Dermis microvascular lymphatic vessel endothelial cell (primary cell): ENCODE measurements around the gene POLK. TPM values are rescaled to one million over a fixed set of nuclear protein-coding genes. Genes with fewer than 3 reads are reported as not detected.
A peak's percentile ranks its signal among the peaks of the same experiment; 100 is the strongest.
"Not testable (repeated sequence)": the region's sequence is repeated elsewhere in the genome, so short reads cannot be mapped to it uniquely, and the experiment has no call there.

Experiments used
- DNase-seq, 2 donors: peaks; one replicate each; pipeline versions ENCODE4 v3.0.0 to v3.0.0-alpha.2; 2010; ENCODE audit warnings: low read depth in 2 of 2
- total RNA-seq: library from RNA; depleted of rRNA; stranded (reverse); fragments of >200 nt; gene quantifications from 2 replicates; pipeline ENCODE4 v1.2.1, GENCODE V29; 2014

Gene POLK
- total RNA-seq, 1 donor from 2014 or later: 22.0 TPM

DNA sequence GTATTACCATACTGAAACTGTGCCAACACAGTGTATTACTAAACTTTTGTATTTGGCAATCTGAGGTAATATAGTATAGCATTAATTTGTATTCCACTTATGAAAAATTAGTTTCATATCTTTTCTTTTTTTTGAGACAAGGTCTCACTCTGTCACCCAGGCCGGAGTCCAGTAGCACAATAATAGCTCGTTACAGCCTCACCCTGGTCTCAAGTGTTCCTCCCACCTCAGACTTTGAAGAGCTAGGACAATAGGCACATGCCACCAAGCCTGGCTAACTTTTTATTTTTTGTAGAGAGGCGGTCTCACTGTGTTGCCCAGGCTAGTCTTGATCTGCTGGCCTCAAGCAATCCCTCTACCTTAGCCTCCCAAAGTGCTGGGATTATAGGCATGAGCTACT, 36.1 kb downstream of the POLK start:
- no peak for DNase-seq

DNA sequence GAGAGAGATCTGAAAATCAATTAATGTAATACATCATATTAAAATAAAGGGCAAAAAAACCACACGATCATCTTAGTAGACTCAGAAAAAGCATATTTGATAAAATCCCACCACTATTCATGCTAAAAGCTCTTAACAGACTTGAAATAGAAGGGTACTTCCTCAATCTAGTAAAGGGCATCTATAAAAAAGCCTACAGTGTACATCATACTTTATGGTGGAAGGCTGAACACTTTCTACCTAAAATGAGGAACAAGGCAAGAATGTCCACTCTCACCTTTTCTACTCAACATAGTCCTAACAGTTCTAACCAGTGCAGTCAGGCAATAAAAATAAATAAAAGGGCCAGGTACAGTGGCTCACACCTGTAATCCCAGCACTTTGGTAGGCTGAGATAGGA, 38.9 kb downstream of the POLK start:
- no peak for DNase-seq

DNA sequence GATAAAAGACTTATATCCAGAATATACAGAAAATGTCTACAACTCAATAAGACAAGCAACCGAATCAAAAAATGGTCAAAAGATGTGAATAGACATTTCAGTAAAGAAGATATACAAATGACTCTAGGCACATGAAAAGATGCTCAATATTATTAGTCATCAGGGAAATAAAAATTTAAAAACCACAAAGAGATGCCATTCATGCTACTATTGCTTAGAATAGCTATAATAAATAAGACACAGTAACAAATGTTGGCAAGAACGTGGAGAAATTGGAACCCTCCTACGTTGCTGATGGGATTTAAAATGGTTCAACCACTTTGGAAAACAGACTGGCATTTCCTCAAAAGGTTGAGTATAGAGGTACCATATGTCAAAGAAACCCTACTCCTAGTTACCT, 39.8 kb downstream of the POLK start:
- no peak for DNase-seq

DNA sequence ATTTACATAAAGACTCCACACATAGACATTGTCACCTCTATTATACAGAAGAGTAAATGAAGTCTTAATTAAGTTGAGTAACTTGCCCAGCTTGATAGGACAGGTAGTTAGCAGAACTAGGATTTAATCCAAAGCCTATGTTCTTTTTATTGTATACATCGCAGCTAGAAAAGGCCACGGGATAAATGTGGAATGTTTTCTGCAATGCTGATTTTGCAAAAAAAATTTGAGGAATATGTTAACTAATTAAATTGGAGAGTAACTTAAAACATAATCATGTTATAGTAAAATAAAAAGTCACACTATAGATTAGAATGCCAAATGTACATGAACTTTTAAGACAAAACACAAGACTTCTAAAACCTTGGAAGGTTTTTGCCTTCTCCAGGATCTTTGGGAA, 41.1 kb downstream of the POLK start:
- no peak for DNase-seq

DNA sequence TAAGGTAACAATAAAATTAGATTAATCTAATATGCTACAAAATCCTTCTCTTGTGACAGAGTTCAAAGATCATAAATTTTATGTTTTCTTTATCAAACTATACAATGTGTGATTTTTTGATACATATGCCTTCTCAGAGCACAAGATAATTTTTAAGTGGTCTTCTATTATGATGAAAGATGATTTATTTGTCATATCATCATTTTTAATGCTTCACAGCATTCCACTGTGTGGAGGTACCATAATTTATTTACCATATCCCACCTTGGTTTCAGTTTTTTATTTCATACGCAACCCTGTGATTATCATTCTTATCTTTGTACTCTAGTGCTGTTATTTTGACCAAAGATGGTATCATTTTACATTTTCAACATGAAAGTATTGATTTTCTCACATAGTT, 41.7 kb downstream of the POLK start:
- no peak for DNase-seq

DNA sequence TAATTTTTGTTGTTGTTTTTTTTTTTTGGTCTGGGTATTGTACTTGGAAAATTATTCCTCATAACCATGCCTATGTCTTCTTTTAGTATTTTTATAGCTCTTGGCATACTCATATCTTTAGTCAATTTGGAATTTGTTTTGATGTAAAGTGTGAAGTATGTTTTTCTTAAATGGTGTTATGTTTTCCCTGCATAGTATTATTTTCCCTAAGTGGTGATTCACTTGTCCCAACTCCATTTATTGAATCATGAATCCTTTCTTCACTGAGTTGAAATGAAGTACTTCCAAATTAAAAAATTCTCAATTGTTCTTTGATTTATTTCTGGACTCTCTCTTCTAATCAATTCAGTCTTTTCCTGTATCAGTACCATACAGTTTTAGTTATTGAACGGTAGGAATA, 46.5 kb downstream of the POLK start:
- DNase-seq: peak; percentile 57 to 83

DNA sequence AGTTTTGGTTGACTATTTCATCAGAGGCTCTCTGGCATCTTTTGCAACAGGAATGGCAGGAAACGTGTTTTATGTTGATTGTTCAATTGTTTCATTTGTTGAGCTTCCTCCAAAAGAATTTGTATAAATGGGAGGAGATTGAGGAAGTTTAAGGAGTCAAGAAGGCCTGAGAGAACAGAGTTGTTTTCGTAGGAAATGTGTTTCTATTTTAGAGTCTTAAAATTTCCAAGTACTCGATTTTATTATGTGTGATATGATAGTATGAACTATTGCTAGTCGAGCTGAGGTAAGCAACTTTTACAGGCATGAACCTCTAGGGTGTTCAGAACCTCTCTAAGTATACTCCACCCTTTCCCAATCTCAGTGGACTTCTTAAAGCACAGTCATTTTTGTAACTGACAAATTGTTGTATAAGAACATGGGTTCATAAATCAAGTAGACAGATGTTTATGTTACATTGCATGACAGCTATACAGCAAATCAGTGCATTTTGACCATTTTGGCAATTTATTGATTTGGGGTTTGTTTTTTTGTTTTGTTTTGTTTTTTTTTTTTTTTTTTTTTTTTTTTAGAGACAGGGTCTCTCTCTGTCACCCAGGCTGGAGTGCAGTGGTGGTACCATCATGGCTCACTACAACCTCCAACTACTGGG, 47.4 kb downstream of the POLK start:
- DNase-seq: peak; percentile 62 to 91

DNA sequence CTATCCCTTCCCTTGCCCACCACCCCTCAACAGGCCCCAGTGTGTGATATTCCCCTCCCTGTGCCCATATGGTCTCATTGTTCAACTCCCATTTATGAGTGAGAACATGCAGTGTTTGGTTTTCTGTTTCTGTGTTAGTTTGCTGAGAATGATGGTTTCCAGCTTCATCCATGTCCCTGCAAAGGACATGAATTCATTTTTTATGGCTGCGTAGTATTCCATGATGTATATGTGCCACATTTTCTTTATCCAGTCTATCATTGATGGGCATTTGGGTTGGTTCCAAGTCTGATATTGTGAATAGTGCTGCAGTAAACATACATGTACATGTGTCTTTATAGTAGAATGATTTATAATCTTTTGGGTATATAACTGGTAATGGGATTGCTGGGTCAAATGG, 49.0 kb downstream of the POLK start:
- not testable (repeated sequence) for DNase-seq

DNA sequence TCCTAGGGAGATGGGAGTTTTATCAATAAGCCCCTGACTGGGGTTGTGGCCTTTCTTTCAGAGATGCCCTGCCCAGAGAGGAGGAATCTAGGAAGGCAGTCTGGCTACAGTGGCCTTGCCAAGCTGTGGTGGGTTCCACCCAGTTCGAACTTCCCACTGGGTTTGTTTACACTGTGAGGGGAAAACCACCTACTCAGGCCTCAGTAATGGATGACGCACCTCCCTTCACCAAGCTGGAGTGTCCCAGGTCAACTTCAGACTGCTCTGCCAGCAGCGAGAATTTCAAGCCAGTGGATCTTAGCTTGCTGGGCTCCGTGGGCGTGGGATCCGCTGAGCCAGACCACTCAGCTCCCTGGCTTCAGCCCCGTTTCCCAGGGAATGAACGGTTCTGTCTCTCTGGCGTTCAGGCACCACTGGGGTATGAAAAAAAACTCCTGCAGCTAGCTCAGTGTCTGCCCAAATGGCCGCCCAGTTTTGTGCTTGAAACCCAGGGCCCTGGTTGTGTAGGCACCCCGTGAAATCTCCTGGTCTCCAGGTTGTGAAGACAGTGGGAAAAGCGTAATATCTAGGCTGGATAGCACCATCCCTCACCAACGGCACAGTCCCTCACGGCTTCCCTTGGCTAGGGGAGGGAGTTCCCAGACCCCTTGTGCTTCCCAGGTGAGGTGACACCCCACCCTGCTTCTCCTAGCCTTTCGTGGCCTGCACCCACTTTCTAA, 54.5 kb downstream of the POLK start:
- peak in 1 of 2 donors; percentile 90 for DNase-seq

DNA sequence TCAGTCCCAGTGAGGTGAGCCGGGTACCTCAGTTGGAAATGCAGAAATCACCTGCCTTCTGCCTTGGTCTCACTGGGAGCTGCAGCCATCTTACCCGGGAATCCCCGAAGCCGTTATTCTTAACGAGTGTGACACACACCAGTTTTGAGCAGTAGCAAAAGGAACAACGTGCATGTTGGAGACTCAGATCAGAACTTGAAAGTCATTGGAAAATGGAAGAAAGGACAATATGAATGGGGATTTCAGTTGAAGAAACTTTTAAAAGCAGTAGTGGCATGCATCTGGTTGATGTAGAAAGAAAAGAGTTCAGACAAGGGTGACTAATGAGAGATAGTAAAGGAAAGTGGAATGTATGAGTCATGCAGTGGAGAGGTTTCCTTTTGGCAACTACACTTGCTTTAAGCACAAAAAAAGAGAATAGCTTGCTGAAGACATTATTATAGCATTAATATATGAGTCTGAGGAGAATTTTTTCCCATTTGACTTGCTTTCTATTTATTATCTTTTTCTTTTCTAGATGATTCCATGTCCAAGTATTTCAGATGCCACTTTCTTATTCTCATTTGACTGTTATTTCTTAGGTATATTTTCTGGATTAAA, 55.1 kb downstream of the POLK start:
- DNase-seq: peak; percentile 88 to 96

DNA sequence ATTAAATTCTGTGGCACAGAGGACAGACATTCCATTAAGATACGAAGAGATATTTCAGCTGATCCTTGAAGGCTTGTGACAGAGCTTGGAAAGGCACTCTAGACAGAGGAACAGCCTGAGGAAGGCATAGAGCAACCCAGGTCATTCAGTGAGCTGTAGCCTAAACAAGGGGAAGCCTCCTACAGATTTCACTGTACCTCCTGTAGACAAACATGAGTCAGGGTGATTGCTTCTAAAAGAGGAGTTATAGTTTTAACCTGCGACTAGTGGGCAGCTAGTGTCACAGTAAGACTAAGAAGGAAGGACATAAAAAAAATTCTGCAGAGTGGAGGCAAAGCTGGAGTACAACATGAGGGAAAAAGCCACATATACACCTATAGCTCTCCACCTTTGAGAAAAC, 56.0 kb downstream of the POLK start:
- DNase-seq: peak in 1 of 2 donors; percentile 58

DNA sequence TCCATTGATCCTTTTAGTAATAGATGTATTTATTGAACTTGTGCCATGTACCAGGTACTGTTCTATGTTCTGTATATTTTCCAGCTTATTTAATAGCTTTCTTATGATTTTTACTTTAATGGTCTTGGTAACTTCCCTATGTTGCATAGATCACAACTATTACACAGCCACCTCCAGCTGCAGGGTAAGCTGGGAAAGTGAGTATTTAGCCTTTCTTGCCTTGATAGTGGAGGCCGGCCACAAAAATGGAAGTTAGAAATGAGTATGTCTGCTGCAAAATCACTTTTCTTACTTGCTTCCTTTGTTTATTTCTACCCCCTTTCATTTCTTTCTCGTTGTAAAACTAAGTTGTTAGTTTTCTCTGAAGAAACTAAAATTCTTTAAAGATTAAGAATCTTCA, 56.5 kb downstream of the POLK start:
- no peak for DNase-seq

DNA sequence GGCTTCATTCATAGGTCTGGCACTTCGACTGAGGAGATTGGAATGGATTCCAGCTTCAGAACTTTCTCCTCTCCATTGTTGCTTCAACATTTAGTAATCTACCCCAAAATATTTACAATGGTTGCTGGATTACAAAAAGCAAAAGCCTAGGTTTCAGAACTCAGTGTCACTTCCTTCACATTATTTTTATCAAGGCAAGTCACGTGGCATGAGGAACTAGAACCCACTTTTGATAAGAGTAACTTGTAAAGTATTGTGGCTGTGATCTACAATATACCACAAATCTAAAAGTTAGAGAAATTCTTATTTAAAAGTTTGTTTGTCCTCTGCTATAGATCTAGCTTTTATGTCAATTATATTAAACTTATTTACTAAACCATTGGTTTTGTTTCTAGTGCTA, 59.9 kb downstream of the POLK start:
- DNase-seq: no peak

DNA sequence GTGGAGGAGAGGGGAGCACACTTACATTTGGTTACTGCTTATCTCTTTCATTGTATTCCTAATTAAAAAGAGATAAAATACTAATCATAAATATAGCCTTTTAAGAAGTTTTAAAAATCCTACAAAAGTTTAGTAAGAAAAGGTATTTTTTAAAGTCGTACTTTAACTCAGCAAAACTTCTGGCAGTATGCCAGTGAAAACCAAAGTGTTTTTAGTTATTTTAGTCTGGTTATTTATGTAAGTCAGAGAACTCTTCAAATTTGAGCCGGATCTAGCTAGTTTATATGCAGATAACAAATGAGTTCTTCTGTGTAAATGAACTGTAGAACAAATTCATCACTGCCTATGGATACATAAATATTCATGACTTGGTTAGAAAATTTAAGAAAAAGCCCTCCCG, 63.1 kb downstream of the POLK start:
- peak in 1 of 2 donors; percentile 40 for DNase-seq

DNA sequence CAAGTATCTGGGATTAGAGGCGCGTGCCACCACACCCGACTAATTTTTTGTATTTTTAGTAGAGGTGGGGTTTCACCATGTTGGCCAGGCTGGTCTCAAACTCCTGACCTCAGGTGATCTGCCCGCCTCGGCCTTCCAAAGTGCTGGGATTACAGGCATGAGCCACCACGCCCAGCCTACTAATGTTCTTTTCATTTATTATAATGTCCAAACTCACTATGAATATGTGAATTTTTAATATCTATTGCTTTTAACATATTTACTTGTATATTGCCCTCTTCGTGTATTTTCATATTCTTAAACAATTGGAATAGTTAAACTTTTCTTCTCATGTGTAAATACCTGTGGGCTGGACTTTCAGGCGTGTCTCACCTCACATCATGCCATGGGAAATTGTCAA, 66.6 kb downstream of the POLK start:
- DNase-seq: not testable (repeated sequence)

DNA sequence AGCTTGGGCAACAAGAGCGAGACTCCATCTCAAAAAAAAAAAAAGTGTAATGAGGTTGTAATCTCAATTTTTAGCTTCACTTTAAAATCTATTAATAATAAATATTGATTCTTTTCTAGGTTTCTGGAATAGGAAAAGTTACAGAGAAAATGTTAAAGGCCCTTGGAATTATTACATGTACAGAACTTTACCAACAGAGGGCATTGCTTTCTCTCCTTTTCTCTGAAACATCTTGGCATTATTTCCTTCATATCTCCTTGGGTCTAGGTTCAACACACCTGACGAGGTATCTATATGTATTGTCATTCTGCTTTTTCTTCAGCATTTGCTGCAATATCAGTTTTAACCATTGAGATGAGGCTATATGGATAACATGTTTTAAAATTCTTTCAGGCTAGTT, 73.0 kb downstream of the POLK start:
- DNase-seq: peak in 1 of 2 donors; percentile 25

DNA sequence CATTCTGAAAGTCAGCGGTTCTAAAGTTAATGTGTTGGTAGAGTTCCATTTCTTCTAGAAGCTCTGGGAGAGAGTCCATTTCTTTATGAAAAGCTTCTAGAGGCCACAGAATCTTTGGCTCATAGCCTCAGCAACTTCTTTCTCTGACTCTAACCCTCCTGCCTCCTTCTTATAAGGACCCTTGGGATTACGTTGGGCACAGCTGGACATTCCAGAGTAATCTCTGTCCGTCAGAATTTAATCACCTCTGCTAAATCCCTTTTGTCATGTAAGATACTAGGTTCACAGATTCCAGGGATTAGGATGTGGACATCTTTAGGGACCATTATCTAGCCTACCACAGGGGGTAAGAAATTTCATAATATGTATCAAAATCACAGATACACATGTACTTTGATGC, 77.0 kb downstream of the POLK start:
- no peak for DNase-seq

DNA sequence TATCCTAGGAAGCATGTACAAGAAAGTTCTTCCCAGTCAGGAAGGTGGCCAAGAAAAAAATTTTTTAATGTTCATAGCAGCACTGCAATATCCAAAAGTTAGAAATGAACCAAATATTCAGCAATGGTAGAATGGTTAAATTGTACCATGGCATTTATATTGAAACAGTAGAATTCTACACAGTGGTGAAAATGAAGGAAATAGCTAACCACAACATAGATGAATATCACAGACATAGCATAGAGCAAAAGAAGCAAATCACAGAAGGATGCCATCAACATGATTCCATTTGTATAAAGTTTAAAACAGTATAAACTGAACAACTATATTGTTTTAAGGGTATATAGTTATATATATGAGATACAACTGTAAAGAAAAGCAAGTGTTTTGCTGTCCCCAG, 88.8 kb downstream of the POLK start:
- no peak for DNase-seq

DNA sequence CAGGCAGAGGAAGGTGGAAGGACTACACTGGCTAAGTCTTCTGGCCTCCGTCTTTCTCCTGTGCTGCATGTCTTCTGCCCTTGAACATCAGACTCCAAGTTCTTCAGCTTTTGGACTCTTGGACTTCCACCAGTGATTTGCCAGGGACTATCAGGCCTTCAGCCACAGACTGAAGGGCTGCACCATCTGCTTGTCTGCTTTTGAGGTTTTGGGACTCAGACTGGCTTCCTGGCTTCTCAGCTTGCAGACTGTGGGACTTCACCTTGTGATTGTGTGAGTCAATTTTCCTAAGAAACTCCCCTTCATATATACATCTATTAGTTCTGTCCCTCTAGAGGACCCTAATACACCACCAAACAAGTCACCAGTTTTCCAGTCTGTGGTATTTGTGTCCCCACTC, 89.9 kb downstream of the POLK start:
- no peak for DNase-seq

DNA sequence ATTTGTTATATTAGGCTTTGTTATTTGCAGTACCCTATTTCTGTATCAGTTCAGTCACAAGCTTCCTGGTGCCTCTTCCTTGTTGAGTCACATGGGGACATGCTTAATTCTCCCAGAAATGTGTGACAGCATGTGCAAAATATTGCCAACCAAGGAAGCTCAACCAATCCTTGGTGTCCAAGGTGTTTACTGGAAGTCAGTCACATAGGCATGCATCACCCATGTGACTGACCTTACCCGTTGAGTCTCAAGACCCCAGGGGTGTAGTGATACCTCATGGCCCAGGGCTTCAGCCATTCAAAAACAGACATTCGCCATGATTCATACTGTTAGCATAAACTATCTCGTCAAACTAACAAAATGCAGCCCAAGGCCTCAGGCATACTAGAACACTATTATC, 90.3 kb downstream of the POLK start:
- no peak for DNase-seq

DNA sequence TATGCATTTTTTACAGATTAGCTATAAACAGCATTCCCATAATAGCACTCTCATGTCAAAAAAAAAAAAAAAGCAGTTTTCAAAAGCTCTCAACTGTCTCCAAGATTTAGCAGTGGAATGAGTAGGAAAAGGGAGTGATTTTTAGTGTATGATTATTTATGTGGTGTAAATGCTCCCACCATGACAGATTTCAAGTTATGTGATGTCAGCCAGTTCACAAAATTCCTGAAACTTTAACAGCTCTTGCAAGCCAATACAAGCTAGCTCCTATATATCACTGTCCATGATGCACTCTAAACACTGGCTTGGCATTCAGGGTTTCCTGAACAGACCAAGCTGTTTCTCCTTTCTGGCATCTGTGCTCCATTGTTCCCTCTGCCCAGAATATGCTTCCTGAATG, 91.7 kb downstream of the POLK start:
- DNase-seq: peak; percentile 35 to 74

DNA sequence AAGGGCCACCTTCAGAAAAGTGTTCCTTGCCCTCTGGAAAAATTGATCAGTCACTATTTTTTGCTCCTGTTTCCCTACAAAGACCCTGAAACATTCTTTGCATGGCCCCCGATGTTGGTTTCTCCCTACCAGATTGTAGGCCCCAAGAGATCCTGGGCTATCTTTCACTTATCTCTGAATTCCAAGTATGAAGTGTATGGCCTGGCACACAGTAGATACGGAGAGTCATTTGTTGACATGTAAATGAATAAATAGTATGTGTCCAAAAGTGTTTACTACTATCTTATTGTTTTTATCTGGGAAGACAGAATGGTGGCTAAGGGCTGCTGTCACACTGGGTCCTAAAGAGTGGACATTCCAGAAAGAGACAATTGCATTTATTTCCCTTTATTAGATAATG, 92.1 kb downstream of the POLK start:
- DNase-seq: no peak

DNA sequence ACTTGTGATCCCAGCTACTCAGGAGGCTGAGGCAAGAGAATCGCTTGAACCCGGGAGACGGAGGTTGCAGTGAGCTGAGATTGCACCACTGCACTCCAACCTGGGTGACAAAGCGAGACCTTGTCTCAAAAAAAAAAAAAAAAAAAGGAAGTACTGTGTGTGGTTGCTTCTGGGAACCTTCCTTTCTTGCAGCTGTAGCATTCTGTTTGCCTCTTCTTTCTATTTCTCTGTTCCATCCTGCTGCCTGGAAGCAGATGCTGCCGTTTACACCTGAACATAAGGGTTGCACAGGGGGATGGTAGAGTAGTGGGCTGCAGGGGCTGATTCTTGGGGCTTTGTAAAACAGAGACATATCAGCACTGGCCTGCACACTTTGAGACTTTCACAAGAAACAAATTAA, 95.7 kb downstream of the POLK start:
- DNase-seq: not testable (repeated sequence)
